Measurements from ENCODE around the gene OR52J3.

OR52J3 gene

DNA sequence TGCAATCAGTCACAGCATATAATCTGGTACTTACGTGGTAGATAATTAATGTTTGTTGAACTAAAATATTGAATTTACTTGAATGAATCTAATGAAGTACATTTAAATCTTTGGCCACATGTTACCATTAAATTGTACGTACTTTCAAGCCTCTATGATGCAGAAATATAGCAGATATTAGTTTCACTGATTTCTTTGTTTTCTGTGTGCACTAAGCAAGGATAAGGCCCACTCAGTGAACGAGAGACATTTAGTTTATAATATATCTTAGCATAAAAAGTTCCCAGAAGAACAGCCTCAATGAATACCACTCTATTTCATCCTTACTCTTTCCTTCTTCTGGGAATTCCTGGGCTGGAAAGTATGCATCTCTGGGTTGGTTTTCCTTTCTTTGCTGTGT is 22.9 kb downstream of the OR52J3 start, which contains the start of gene OR52E1:
OR52E1 (plus strand) TSS at position 301 of the 400 bp plus-strand sequence.
- Histone ChIP-seq H3K9ac (ENCODE audit: low read depth, low read length, poor library complexity, severe bottlenecking) (no peak within 1 kb of the TSS), H3K36me3 (ENCODE audit: insufficient read depth, low read length) (no peaks in the 10 kb centered on the region), H3K4me1 (ENCODE audit: insufficient read depth, low read length, poor library complexity, severe bottlenecking) (no peaks in the 10 kb centered on the region), H4K20me1 (ENCODE audit: insufficient read depth, low read length, poor library complexity, severe bottlenecking) (no peaks in the 10 kb centered on the region), H3F3A (ENCODE audit: low read depth) (no peaks in the 10 kb centered on the region), H3K79me2 (ENCODE audit: insufficient read depth, low read length) (no peaks in the 10 kb centered on the region), H3K4me3 (ENCODE audit: low read length, poor library complexity, severe bottlenecking) (no peak within 1 kb of the TSS), H3K27me3 (ENCODE audit: insufficient read depth, low read length, poor library complexity, severe bottlenecking) (no peaks in the 10 kb centered on the region), H3K9me3 (ENCODE audit: insufficient read depth, low read depth, low read length) (no peaks in the 10 kb centered on the region), H2AFZ (ENCODE audit: low read length) (no peak within 1 kb of the TSS), H3K4me2 (ENCODE audit: low read depth, low read length, poor library complexity, severe bottlenecking) (no peak within 1 kb of the TSS), H3K9me2 (replicated peaks; ENCODE audit: low read depth, low read length) (no peaks in the 10 kb centered on the region)
- no peak for TF ChIP-seq EZH2phosphoT487 (IDR thresholded peaks at IDR 0.05; ENCODE audit: borderline replicate concordance)
- TF ChIP-seq, protein P1, sequence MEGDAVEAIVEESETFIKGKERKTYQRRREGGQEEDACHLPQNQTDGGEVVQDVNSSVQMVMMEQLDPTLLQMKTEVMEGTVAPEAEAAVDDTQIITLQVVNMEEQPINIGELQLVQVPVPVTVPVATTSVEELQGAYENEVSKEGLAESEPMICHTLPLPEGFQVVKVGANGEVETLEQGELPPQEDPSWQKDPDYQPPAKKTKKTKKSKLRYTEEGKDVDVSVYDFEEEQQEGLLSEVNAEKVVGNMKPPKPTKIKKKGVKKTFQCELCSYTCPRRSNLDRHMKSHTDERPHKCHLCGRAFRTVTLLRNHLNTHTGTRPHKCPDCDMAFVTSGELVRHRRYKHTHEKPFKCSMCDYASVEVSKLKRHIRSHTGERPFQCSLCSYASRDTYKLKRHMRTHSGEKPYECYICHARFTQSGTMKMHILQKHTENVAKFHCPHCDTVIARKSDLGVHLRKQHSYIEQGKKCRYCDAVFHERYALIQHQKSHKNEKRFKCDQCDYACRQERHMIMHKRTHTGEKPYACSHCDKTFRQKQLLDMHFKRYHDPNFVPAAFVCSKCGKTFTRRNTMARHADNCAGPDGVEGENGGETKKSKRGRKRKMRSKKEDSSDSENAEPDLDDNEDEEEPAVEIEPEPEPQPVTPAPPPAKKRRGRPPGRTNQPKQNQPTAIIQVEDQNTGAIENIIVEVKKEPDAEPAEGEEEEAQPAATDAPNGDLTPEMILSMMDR (conservative IDR thresholded peaks at IDR 0.05; ENCODE audit: low read length), result no peak

DNA sequence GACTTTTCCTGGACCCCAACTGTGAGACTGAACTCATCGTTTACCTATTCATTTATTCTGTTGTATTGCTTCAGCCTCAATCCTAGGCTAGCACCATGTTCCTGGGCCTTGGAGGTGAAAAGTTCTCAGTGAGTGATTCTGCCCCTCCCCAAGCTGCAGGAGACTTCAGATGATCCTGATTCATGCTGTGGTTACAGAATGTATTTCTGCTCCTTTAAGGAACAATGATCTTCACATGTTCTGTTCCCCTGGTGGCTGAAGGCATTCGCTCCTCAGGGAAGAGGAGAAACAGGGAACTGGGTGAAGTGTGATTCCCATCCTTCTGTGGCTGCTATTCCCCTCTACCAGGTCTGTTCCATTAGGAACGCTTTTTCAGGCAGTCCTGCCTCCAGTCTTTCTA is 25.5 kb downstream of the OR52J3 start:
- no peaks in the 10 kb centered on the region for H3K4me1 ChIP-seq (ENCODE audit: insufficient read depth, low read length, poor library complexity, severe bottlenecking)
- no peak overlapping the region for H3K4me3 ChIP-seq (ENCODE audit: low read length, poor library complexity, severe bottlenecking)
- no peaks in the 10 kb centered on the region for H3K9me2 ChIP-seq (replicated peaks; ENCODE audit: low read depth, low read length)
- no peaks in the 10 kb centered on the region for H3K9me3 ChIP-seq (ENCODE audit: insufficient read depth, low read depth, low read length)
- no peaks in the 10 kb centered on the region for H3K27me3 ChIP-seq (ENCODE audit: insufficient read depth, low read length, poor library complexity, severe bottlenecking)
- TF ChIP-seq, protein P1 (conservative IDR thresholded peaks at IDR 0.05; ENCODE audit: low read length), result no peak
- no peak for TF ChIP-seq EZH2phosphoT487 (IDR thresholded peaks at IDR 0.05; ENCODE audit: borderline replicate concordance)
- H3F3A ChIP-seq (ENCODE audit: low read depth), result no peaks in the 10 kb centered on the region
- no peaks in the 10 kb centered on the region for H3K79me2 ChIP-seq (ENCODE audit: insufficient read depth, low read length)
- H3K4me2 ChIP-seq (ENCODE audit: low read depth, low read length, poor library complexity, severe bottlenecking), result no peak overlapping the region
- H3K36me3 ChIP-seq (ENCODE audit: insufficient read depth, low read length), result no peaks in the 10 kb centered on the region
- no peak overlapping the region for H2AFZ ChIP-seq (ENCODE audit: low read length)
- H4K20me1 ChIP-seq (ENCODE audit: insufficient read depth, low read length, poor library complexity, severe bottlenecking), result no peaks in the 10 kb centered on the region
- H3K9ac ChIP-seq (ENCODE audit: low read depth, low read length, poor library complexity, severe bottlenecking), result no peak overlapping the region

DNA sequence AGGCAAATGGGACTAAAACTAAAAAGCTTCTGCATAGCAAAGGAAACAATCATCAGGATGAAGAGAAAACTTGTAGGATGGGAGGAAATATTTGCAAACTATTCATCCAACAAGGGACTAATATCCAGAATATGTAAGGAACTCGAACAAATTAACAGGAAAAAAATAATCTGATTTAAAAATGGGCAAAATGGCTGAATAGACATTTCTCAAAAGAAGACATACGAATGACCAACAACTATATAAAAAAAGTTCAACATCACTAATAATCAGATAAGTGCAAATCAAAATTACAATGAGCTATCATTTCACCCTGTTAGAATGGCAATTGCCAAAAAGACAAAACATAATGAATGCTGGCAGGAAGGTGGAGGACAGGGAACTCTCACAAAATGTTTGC is 35.1 kb downstream of the OR52J3 start:
- Histone ChIP-seq H3K9me3 (ENCODE audit: insufficient read depth, low read depth, low read length) (no peaks in the 10 kb centered on the region), H3K79me2 (ENCODE audit: insufficient read depth, low read length) (no peaks in the 10 kb centered on the region), H3K9me2 (replicated peaks; ENCODE audit: low read depth, low read length) (no peaks in the 10 kb centered on the region), H2AFZ (ENCODE audit: low read length) (no peak overlapping the region), H3K4me3 (ENCODE audit: low read length, poor library complexity, severe bottlenecking) (no peak overlapping the region), H3K27me3 (ENCODE audit: insufficient read depth, low read length, poor library complexity, severe bottlenecking) (no peaks in the 10 kb centered on the region), H3K36me3 (ENCODE audit: insufficient read depth, low read length) (no peaks in the 10 kb centered on the region), H4K20me1 (ENCODE audit: insufficient read depth, low read length, poor library complexity, severe bottlenecking) (no peaks in the 10 kb centered on the region), H3K4me1 (ENCODE audit: insufficient read depth, low read length, poor library complexity, severe bottlenecking) (no peaks in the 10 kb centered on the region), H3K4me2 (ENCODE audit: low read depth, low read length, poor library complexity, severe bottlenecking) (no peak overlapping the region), H3K9ac (ENCODE audit: low read depth, low read length, poor library complexity, severe bottlenecking) (no peak overlapping the region), H3F3A (ENCODE audit: low read depth) (no peaks in the 10 kb centered on the region)
- TF ChIP-seq, protein P1 (conservative IDR thresholded peaks at IDR 0.05; ENCODE audit: low read length), result no peak
- no peak for TF ChIP-seq EZH2phosphoT487 (IDR thresholded peaks at IDR 0.05; ENCODE audit: borderline replicate concordance)

Data from Loucy (cell line).